B cell (primary cell): Measurements from ENCODE around the gene KATNIP. TPM values are rescaled to one million over a fixed set of nuclear protein-coding genes. Genes with fewer than 3 reads are reported as not detected.

ENCODE experiments used
- ATAC-seq: fragments of 200-7000 bp; cut with Tn5 transposase; one replicate; pipeline ENCODE4 v1.10.0; 2021; ENCODE audit warnings: low read depth, mild to moderate bottlenecking, moderate number of reproducible peaks, moderate library complexity
- CTCF ChIA-PET: fragments of 350-600 bp; sonication (Branson Sonifier 250); formaldehyde crosslinking; loops from one replicate; lab custom pipeline; 2021; ENCODE audit warnings: antibody characterized with exemption, inconsistent platforms; lab: Charles Lee
- POLR2A ChIA-PET: fragments of 350-600 bp; sonication (Branson Sonifier 250); formaldehyde crosslinking; loops from one replicate; lab custom pipeline; 2021; ENCODE audit warnings: antibody characterized with exemption; lab: Charles Lee
- DNase-seq: peaks from one replicate; pipeline ENCODE4 v3.0.0; 2013
- H2AFZ ChIP-seq: 2 replicates; pipeline ENCODE4 v1.6.1; 2012; ENCODE audit warnings: mild to moderate bottlenecking, low read depth, low read length; ENCODE audit not compliant: insufficient read depth, poor library complexity, severe bottlenecking
- H3K27ac ChIP-seq, 2 donors: 1 replicate in 1 of 2; 2 replicates in 1 of 2; pipeline ENCODE4 v1.5.1; 2012 to 2013; ENCODE audit warnings: low read length in 2 of 2, mild to moderate bottlenecking in 2 of 2, moderate library complexity in 1 of 2
- H3K27me3 ChIP-seq, 4 experiments: fragments of 200-600 bp in 1 of 4; sonication (generic) in 1 of 4; replicated peaks in 1 of 4; 1 replicate in 2 of 4; 2 replicates in 2 of 4; pipeline versions ENCODE4 v1.6.1 to v1.7.0; 2013 to 2016; ENCODE audit warnings: low read length in 3 of 4, mild to moderate bottlenecking in 2 of 4, mixed read lengths in 1 of 4, moderate library complexity in 1 of 4; ENCODE audit not compliant: insufficient read depth in 4 of 4, control insufficient read depth in 3 of 4; ENCODE audit errors: control extremely low read depth in 1 of 4
- H3K36me3 ChIP-seq, 2 experiments: replicated peaks in 1 of 2; 1 replicate in 1 of 2; 2 replicates in 1 of 2; pipeline versions ENCODE4 v1.6.1 to v1.7.1; 2013; ENCODE audit warnings: low read length in 1 of 2; ENCODE audit not compliant: insufficient read depth in 2 of 2, control insufficient read depth in 1 of 2; ENCODE audit errors: control extremely low read depth in 1 of 2, extremely low read depth in 1 of 2
- H3K4me1 ChIP-seq, 2 donors: fragments of 200-600 bp in 1 of 2; sonication (generic) in 1 of 2; 1 replicate in 1 of 2; 2 replicates in 1 of 2; pipeline versions ENCODE4 v1.5.1 to v1.6.1; 2013 to 2017; ENCODE audit warnings: low read length in 2 of 2; ENCODE audit not compliant: control insufficient read depth in 2 of 2, insufficient read depth in 2 of 2
- H3K4me2 ChIP-seq: replicated peaks from 2 replicates; pipeline ENCODE3; 2012; ENCODE audit warnings: mild to moderate bottlenecking, low read depth, low read length; ENCODE audit not compliant: poor library complexity, severe bottlenecking
- H3K4me3 ChIP-seq, 5 experiments: fragments of 200-600 bp in 1 of 5; sonication (generic) in 1 of 5; 1 replicate in 3 of 5; 2 replicates in 2 of 5; pipeline versions ENCODE4 v1.5.1 to v1.7.0; 2011 to 2016; ENCODE audit warnings: low read length in 4 of 5, mild to moderate bottlenecking in 4 of 5, low read depth in 2 of 5, control low read depth in 1 of 5, moderate library complexity in 1 of 5; ENCODE audit not compliant: insufficient read depth in 1 of 5; ENCODE audit errors: control extremely low read depth in 1 of 5, extremely low read depth in 1 of 5
- H3K79me2 ChIP-seq: fragments of 200-600 bp; sonication (generic); one replicate; pipeline ENCODE4 v1.6.0; 2016; ENCODE audit warnings: low read length; ENCODE audit not compliant: control insufficient read depth, insufficient read depth
- H3K9ac ChIP-seq: fragments of 200-600 bp; sonication (generic); 2 replicates; pipeline ENCODE4 v1.6.1; 2017; ENCODE audit warnings: mild to moderate bottlenecking, low read length, moderate library complexity
- H3K9me3 ChIP-seq, 3 donors: one replicate each; pipeline versions ENCODE4 v1.6.1 to v1.7.1; 2013; ENCODE audit warnings: low read length in 2 of 3; ENCODE audit not compliant: control insufficient read depth in 2 of 3, insufficient read depth in 1 of 3; ENCODE audit errors: control extremely low read depth in 1 of 3
- H4K20me1 ChIP-seq: 2 replicates; pipeline ENCODE4 v1.6.0; 2012; ENCODE audit warnings: mild to moderate bottlenecking, low read length; ENCODE audit not compliant: insufficient read depth, control insufficient read depth, poor library complexity, severe bottlenecking
- H3K27ac Mint-ChIP-seq: one replicate; pipeline ENCODE4 v1.8.0; 2021; ENCODE audit warnings: mixed read lengths
- H3K27me3 Mint-ChIP-seq: one replicate; pipeline ENCODE4 v1.8.0; 2021; ENCODE audit warnings: mixed read lengths
- H3K4me1 Mint-ChIP-seq: one replicate; pipeline ENCODE4 v1.8.0; 2021; ENCODE audit warnings: mixed read lengths
- H3K4me3 Mint-ChIP-seq: one replicate; pipeline ENCODE4 v1.8.0; 2021; ENCODE audit warnings: mixed read lengths
- H3K9me3 Mint-ChIP-seq: one replicate; pipeline ENCODE4 v1.8.0; 2022; ENCODE audit warnings: mixed read lengths; ENCODE audit not compliant: insufficient read depth
- CTCF ChIP-seq: fragments of 200-600 bp; IDR thresholded peaks from one replicate; pipeline ENCODE4 v1.8.0; 2022; ENCODE audit warnings: antibody characterized with exemption, mild to moderate bottlenecking
- EZH2 ChIP-seq: IDR thresholded peaks from 2 replicates; pipeline ENCODE4 v1.6.1; 2012; ENCODE audit warnings: borderline replicate concordance, low read depth, mild to moderate bottlenecking, moderate library complexity, low read length; ENCODE audit not compliant: insufficient read depth, poor library complexity, severe bottlenecking
- WGBS: methylation state at CpG from one replicate; pipeline ENCODE4 v1.1.5; 2013; ENCODE audit warnings: missing lambda C conversion rate; ENCODE audit not compliant: insufficient coverage; 5-methylcytosine and 5-hydroxymethylcytosine counted together
- intact Hi-C: fragments of 100-400 bp; cut with micrococcal nuclease; formaldehyde crosslinking; loops from one replicate; pipeline ENCODE4 v1.10.0; 2022
- polyA plus RNA-seq: library from polyadenylated mRNA; depleted of rRNA; stranded (reverse); fragments of >200 nt; gene quantifications from 2 replicates; pipeline ENCODE4 v1.2.3, GENCODE V29; 2012
- total RNA-seq, 2 donors: library from RNA; stranded (reverse); fragments of 120-200 nt in 1 of 2; gene quantifications; 1 replicate in 1 of 2; 2 replicates in 1 of 2; pipeline versions ENCODE4 v1.2.3 to v1.2.4, GENCODE V29; 2013 to 2022

The KATNIP gene
- total and polyA plus RNA-seq, 2 donors (not counting 1 experiment from before 2014, with no cell fraction given) = 21.2 to 49.9 TPM

- Mint-ChIP-seq H3K27ac (no peak overlapping the region), H3K4me1 (no peaks in the 10 kb centered on the region), H3K27me3 (no peaks in the 10 kb centered on the region), H3K4me3 (no peak overlapping the region), H3K9me3 (no peaks in the 10 kb centered on the region)
- no peak for TF ChIP-seq EZH2
- Histone ChIP-seq H3K4me1 (no peaks in the 10 kb centered on the region), H3K9me3 (peaks cover 0 to 10% (median 0%) of the 10 kb centered on the region in 3 donors), H3K4me2 (no peak overlapping the region), H3K79me2 (no peaks in the 10 kb centered on the region), H3K4me3 (no peak overlapping the region), H3K27me3 (no peaks in the 10 kb centered on the region), H3K27ac (no peak overlapping the region), H2AFZ (no peak overlapping the region), H4K20me1 (no peaks in the 10 kb centered on the region), H3K36me3 (peaks cover 0 to 8% of the 10 kb centered on the region in 2 experiments), H3K9ac (no peak overlapping the region)
- ChIA-PET POLR2A (no interaction called here), CTCF (no interaction called here)
- no peak for DNase-seq
- intact Hi-C loops = no loop called here
- WGBS = no CpG with 5 or more reads among the region's 1 CpG
- ATAC-seq = no peak
Observed at GRCh38 chr16:27583634-27584033, 33.7 kb downstream of the KATNIP start.

- Mint-ChIP-seq H3K4me3 (no peak overlapping the region), H3K27ac (no peak overlapping the region), H3K27me3 (no peaks in the 10 kb centered on the region), H3K9me3 (no peaks in the 10 kb centered on the region), H3K4me1 (no peaks in the 10 kb centered on the region)
- Histone ChIP-seq H3K9ac (no peak overlapping the region), H3K79me2 (no peaks in the 10 kb centered on the region), H3K4me2 (no peak overlapping the region), H3K27ac (no peak overlapping the region), H3K27me3 (no peaks in the 10 kb centered on the region), H3K9me3 (peaks cover 0 to 19% (median 5%) of the 10 kb centered on the region in 3 donors), H3K4me1 (no peaks in the 10 kb centered on the region), H3K36me3 (peaks cover 0 to 8% of the 10 kb centered on the region in 2 experiments), H2AFZ (no peak overlapping the region), H3K4me3 (no peak overlapping the region), H4K20me1 (no peaks in the 10 kb centered on the region)
- POLR2A ChIA-PET = interaction anchor here (0.6 kb wide), 1 partner anchor 249 kb away, joined by 4 read pairs; no protein-coding TSS in a partner anchor
- CTCF ChIA-PET = no interaction called here
- TF ChIP-seq EZH2 = no peak
- TF ChIP-seq CTCF = no peak
- no CpG with 5 or more reads among the region's 5 CpGs for WGBS
- intact Hi-C loops = no loop called here
- ATAC-seq = no peak
- DNase-seq = no peak
Observed at GRCh38 chr16:27585200-27585599, 35.3 kb downstream of the KATNIP start.
